D721Med (cell line): ENCODE results near the gene SPRR3.

Experiments used
- DNase-seq: peaks from one replicate; pipeline ENCODE4 v3.0.0; 2011; ENCODE audit warnings: low spot score; ENCODE audit not compliant: insufficient read length
- FAIRE-seq: peaks from 2 replicates; lab custom pipeline; 2011; peaks lifted over from hg19 to GRCh38; lab: Jason Lieb, UNC
- TF ChIP-seq, protein P1 (sequence below): IDR thresholded peaks from 2 replicates; pipeline ENCODE4 v1.5.1; 2012; ENCODE audit warnings: mild to moderate bottlenecking, control low read depth; ENCODE audit not compliant: insufficient read depth; ENCODE audit errors: missing control alignments

SPRR3 gene

DNA sequence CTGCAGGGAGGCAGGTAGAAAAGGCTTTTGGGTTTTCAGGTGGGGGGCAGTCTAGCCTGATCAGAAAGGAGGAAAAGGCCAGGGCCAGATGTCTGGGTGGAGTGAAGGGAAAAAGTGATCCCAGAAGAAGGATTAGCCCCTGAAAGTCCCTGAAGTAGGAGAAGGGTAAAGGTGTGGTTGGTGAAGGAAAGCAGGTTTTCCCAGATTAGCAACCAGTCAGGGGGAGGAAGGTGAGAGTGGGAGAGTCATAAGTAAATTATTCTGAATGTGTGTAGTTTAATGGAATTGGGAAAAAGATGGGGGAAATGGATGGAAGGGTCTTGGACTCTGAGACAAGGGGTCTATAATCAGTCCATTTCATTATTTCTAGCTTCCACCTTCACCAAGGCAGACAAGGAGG lies 18.3 kb upstream of the SPRR3 start:
- FAIRE-seq (no peak), DNase-seq (no peak)
- TF ChIP-seq, protein P1, sequence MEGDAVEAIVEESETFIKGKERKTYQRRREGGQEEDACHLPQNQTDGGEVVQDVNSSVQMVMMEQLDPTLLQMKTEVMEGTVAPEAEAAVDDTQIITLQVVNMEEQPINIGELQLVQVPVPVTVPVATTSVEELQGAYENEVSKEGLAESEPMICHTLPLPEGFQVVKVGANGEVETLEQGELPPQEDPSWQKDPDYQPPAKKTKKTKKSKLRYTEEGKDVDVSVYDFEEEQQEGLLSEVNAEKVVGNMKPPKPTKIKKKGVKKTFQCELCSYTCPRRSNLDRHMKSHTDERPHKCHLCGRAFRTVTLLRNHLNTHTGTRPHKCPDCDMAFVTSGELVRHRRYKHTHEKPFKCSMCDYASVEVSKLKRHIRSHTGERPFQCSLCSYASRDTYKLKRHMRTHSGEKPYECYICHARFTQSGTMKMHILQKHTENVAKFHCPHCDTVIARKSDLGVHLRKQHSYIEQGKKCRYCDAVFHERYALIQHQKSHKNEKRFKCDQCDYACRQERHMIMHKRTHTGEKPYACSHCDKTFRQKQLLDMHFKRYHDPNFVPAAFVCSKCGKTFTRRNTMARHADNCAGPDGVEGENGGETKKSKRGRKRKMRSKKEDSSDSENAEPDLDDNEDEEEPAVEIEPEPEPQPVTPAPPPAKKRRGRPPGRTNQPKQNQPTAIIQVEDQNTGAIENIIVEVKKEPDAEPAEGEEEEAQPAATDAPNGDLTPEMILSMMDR = no peak

DNA sequence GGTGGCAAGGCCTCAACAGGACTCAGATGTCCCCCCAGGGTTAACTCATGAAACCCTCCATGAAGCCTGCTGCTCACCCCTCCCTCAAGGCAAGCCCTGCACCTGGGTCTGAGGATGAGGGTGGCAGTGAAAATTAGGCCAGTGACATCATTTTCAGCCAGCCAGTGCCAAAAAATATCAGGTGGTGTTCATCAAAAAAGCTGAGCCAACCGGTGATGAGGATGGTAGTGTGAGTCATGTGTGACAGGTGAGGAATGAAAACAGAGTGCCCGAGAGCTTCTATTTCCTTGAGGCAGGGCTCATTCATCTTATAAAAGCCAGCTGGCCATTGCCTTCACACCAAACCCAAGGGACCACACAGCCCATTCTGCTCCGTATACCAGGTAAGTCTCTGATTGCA lies 17.8 kb upstream of the SPRR3 start, which contains the start of gene SPRR1A:
TSS of gene SPRR1A (plus strand) at position 339 of the 400 bp plus-strand sequence. CDS start 1,150 bp downstream, outside the sequence.
- FAIRE-seq (no peak), DNase-seq (no peak)
- TF ChIP-seq, protein P1 = no peak

DNA sequence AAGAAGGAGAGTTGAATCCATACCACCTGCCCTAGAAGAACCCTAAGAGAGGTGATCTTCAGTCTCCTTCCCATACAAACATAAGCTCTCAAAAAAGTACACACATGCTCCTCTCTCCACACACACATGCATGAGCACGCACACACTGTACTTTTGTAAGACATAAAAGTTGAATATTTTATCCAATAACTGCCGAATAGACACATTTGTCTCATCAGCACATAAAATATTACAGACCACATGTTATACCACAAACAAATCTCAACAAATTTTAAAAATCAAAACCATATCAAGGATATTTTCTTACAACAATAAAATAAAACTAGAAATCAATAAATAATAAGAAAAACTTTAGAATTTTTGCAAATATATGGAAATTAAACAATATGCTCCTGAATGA lies 15.0 kb upstream of the SPRR3 start:
- TF ChIP-seq, protein P1 = no peak
- no peak for FAIRE-seq
- DNase-seq = no peak

DNA sequence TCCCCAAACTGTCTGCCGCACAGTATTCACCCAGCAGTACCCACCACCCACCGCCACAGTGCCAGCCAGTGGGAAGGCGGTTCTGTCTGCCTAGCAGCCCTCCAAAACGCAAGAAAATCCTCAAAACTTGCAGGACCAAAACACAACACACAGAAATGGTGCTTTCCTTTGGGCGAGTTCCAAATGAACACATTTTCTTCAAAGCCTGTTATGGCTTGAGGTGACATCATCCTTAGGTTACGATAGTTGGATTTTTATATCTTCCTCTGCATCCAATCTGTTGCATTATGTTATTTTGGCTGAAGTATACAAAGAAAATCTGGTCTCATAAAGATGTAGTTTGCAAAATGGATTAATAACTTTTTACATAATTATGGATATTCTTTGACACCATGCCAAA lies 8.4 kb upstream of the SPRR3 start:
- TF ChIP-seq, protein P1 = no peak
- DNase-seq (no peak), FAIRE-seq (no peak)

DNA sequence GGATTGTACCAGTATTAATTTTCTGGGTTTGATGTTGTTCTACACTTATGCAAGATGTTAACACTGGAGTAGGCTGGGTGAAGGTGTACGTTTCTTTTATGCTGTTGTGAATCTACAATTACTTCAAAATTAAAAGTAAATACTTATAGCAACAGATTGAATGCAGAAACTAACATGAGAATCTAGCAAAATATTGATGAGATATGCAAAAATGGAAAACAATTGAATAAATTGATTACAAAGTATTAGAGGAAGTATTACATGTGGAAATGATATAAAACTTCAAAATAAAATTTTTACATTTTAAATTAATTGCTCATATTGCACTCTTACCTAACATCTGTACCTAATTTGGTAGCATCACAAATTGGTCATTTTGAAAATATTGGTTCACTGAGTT lies 5.7 kb upstream of the SPRR3 start:
- FAIRE-seq (no peak), DNase-seq (no peak)
- TF ChIP-seq, protein P1 = no peak

DNA sequence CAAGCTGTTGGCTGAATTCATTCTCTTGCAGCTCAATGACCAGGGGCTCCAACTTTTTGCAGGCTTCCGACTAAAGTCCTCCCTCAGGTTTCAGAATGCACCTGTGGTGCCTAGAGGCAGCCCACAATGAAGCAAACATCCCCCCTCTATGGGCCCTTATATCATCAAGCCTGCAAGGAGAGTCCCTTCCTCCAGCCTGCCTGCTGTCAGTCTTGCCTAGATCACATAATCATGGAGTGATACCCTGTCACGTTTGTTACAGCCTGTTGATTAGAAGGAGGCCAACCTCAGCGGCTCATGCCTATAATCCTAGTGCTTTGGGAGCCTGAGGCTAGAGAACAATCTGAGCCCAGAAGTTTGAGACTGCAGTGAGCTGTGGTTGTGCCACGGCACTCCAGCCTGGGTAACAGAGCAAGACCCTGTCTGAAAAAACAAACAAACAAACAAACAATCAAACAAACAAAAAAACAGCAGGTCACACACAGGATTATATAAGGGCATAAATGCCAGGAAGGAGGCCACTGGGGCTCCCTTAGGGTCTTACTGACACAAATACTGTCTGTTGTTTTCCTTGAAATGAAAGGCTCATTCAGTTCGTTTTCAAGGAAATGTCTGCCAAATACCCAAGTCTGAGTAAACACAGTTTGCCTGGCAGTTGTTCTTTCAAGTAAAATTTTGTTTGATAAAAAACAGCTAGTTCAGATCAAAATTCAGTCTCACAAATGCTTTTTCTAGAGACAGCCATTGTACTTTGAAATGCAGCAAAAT lies 4.7 kb upstream of the SPRR3 start:
- FAIRE-seq (no peak), DNase-seq (no peak)

More for the DNA sequence above, 4.7 kb upstream of the SPRR3 start:
- TF ChIP-seq, protein P1 = no peak
